GM21367 (cell line): Measurements from ENCODE around the gene TMEM181.
"Not testable (repeated sequence)": the region's sequence is repeated elsewhere in the genome, so short reads cannot be mapped to it uniquely, and the experiment has no call there.

Experiments used
- ATAC-seq: cut with Tn5 transposase; IDR thresholded peaks from one replicate; pipeline ENCODE4 v1.9.1; 2021; ENCODE audit not compliant: unreplicated experiment

The TMEM181 gene, protein sequence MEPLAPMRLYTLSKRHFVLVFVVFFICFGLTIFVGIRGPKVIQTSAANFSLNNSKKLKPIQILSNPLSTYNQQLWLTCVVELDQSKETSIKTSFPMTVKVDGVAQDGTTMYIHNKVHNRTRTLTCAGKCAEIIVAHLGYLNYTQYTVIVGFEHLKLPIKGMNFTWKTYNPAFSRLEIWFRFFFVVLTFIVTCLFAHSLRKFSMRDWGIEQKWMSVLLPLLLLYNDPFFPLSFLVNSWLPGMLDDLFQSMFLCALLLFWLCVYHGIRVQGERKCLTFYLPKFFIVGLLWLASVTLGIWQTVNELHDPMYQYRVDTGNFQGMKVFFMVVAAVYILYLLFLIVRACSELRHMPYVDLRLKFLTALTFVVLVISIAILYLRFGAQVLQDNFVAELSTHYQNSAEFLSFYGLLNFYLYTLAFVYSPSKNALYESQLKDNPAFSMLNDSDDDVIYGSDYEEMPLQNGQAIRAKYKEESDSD

DNA sequence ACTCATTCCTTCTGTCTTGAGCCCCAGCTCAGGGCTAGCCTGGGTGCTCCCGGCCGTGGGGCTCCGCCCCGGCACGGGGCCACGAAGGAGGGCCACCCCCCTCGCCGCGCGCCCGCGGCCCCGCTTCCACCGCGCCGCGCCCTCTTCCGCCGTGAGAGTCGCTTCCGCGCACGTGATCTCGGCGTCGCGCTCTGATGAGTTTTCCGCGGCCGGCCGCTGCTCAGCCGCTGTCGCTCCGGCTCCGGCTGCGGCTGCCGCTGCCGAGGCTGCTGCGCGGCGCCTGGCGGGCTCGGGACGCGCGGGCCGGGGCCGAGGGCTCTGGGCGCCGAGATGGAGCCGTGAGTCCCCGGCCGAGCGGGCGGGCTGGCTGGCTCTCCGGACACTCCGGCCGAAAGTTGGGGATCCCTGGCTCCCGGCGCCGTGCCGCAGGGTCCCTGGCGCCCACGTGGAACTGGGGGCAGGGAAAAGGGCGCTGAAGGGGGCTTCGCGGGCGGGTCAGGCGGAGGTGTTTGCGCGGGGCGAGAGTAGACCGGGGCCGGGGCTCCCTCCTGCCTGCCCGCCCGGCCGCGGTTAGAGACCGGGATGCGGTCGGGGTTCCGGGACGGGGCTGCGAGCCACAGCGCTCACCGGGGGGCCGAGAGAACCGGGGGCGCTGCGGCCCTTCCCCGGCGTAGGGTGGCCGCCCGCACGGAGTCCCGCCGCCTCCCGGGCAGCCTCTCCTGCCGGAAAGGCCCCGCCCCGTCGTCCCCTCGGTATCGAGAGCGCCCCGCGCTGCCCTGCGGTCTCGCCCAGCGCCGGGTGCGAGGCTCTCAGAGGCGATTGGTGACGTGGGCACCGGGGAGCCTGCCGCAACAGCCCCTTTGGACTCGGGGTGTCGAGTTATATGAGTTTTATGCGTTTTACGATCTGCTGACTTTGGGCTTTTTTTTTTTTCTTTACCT, at the start of gene TMEM181:
Gene TMEM181, plus strand, starts transcription at position 197 of the 941 bp plus-strand sequence. Its CDS starts 134 bp downstream, at position 331.
- peak; percentile 73 for ATAC-seq

DNA sequence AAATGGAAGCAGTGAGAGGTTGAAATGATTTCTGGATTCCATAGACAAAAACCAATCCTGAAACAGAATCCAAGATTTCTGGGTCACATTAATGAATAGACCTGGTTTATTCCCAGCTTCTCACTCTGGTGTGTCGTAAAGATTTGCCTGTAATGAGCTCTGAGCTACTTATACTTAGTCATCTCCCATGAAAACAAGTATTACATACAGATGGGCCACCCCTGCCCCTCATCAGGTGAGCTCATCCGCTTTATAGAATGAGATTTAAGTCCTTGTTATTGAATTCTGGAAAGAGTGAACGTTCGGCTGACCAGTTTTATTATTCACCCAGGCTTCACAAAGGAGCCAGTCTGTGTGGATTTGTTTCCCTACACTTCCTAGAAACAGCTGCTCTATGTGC, 47.1 kb upstream of the TMEM181 start:
- no peak for ATAC-seq

DNA sequence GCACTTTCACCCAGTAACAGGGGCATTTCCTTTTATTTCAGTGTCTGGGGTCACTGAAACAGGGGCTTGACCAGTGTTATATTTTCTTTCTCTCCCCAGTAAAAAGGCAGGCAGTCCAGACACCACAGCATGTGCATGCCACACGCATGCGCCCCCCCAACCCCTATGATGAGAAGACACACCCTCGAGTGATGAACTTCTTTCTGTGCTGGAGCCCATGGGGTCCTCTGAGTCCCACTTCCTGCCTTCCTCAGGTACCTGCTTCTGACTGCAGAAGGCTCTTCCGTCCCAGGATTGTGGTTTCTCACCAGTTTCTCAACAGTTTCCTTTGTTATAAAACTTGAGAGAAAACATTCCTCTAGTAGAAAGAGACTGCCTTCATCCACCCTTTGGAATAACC, 45.7 kb upstream of the TMEM181 start:
- no peak for ATAC-seq

DNA sequence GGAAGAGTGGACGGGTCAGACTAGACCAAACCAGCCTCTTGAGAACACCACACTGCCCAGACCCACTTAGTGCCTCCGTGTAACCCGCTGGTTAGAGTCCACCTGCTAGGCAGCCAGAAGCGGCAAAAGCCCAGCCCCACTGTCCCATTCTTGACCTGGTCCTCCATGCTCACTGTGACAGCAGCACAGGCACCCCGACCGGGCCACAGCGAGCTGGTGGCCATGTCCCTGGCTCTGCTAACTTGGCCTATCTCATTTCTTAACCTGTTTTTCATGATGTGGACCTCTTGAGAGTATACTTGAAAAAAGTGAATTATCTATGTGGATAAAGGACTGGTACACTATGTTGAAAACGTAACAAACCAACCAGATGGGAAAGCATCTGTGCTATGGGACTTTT, 44.9 kb upstream of the TMEM181 start:
- no peak for ATAC-seq

DNA sequence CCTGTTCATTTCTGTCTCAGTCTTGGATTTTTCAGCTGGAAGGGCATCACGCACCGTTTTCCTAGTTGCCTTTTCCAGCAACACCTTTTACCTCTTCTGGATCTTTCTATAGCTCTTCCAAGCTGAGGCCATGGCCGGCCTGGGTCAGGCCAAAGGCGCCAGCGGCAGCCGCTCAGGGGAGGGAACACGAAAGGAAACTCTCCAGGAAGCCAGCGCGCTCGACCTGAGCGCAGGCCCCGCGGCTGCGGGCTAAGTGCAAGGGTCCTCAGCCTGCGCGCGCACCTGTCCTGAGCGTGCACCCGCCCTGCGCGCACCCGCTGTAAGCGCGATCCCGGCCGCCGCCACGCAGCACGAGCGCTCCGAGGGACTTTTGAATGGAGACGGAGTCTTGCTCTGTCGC, 43.8 kb upstream of the TMEM181 start:
- ATAC-seq, result no peak

DNA sequence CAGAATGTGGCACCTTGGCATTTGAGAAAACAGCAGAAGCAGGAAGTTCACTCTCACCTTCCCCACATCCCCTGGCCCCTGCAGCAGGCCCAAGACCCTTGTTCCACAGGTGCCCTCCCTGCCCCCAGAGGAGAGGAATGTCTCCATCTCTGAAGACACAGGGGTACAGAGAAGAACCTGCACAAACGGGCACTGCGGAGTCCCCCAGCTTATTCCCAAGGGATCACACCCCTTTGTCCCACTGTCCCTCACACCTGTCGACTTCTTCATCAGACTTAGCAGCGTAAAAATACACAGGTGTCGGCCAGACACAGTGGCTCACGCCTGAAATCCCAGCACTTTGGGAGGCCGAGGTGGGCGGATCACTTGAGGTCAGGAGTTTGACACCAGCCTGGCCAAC, 42.9 kb upstream of the TMEM181 start:
- no peak for ATAC-seq

DNA sequence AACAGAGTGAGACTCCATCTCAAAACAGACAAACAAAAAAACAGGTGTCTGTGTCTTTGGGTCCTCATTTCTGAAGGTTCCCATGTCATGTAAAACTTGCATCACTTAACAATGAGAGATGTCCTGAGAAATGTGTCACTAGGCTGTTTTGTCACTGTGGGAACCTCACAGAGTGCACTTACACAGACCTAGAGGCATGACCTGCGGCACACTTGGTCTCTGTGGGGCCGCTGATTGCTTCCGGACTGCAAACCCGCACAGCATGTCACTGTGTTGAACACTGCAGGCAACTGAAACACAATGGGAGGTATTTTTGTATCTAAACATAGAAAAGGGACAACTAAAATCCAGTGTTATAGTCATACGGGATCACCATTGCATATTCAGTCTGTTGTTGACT, 42.3 kb upstream of the TMEM181 start:
- ATAC-seq, result no peak

DNA sequence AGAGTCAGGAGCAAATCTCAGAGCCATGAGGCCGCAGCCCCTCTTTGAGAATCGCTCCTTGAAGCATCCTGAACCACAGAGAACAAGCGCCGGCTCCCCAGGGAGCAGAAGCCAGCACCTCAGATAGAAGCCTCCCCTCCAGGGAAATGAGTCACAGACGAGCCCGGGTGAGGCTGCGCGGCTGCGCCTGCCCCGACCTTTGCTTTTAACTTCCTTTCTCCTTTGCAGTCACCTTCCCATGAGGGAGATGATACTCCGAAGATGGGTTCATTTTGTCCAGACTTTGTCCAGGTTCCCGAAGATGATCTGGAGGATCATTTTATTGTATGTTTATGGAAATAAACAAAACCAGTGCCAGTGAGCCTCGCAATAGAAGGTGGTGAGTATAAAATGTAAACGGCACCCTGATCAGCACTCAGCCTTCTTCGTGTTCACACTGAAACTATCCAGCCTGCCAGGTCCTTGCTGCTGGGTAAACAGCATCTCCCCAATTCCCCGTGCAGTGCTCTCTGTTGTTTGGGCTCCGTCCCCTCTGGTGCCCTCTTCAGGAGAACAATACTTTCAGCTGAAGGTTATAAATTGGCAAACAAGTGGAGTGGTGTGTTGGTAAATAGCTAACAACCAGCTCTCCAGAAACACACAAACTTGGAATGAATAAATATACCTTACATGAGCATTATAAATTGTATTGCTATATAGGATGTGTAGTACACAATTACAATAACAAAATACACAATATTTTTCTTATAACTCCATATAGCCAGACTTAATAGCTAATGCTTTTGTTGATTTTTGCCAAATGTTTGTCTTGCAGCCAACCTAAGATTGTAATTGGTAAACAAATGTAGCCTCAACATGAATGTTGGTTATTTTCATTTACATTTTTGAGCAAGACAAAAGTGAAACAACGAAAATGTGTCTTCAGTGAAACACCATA, 41.4 kb upstream of the TMEM181 start:
- peak; percentile 59 for ATAC-seq

DNA sequence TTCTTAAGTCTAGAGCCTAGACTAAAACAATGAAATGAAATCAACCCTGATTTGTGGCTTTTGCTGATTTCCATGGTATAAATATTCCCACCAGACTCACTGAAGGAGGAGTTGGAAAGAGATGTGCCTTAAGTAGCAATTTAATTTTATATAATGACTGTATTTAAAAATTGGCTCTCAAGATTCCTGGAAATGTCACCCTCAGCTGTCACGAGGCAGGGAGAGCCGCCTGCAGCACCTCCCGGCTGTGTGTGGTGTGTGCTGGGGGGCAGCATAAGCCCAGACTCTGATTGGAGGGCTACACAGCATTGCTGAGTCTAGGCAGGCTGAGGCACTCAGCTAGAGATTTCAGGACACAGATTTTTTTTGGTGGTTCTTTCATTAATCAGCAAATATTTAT, 40.6 kb upstream of the TMEM181 start:
- no peak for ATAC-seq

DNA sequence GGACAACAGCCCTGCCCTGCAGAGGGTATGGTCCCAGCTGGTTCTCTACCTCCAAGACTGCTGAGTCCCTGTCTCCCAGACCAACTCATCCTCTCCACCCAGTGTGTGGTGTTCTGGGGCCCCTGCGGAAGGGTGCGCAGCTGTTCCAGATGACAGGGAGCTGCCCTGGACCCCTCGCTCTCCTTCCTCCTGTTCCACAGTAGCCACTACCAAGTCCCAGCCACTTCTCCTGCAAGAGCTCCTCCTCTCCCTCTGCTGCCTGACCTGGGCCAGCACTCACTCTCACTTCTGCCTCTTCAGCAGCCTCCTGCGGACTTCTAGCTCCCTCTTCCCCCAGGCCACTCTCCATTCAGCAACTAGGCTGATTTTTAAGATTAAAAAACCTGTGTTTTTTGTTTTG, 40.1 kb upstream of the TMEM181 start:
- no peak for ATAC-seq

DNA sequence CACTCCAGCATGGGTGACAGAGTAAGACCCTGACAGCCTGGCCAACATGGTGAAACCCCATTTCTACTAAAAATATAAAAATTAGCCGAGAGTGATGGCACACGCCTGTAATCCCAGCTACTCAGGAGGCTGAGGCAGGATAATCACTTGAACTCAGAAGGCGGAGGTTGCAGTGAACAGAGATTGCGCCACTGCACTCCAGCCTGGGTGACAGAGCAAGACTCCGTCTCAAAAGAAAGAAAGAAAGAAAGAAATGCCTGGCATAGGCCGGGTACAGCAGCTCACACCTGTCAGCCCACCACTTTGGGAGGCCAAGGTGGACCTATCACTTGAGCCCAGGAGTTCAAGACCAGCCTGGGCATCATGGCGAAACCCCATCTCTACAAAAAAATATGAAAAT, 38.9 kb upstream of the TMEM181 start:
- ATAC-seq, result not testable (repeated sequence)

DNA sequence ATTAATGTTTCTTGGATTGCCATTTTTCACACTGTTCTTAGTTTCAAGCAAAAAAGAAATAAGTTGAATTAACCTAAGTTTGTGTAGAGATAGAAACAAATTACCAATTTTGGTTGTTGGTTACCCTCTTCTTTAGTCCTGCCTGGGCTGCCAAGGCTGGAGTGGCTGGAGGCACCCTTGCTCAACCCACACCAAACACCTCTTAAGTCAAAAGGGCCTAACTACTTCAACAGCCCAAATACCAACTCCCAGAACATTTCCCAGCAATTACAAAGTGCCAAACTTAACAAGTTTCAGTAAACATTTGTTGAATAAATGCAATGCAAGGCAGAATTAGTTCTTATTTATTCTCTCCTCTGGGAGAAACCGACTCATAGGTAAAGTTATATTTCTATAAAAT, 38.1 kb upstream of the TMEM181 start:
- ATAC-seq, result no peak

DNA sequence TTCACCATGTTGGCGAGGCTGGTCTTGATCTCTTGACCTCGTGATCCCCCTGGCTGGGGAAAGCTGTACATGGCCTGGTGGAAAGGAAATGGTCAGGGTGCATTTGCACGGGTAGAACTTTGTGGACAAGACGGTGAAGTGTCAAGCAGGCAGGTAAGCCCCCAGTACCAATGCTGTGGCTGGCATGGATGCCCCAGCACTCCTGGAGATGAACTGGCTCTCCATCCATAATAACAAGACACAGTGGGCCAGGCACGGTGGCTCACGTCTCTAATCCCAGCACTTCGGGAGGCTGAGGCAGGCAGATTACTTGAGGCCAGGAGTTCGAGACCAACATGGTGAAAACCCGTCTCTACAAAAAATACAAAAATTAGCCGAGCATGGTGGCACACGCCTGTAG, 37.3 kb upstream of the TMEM181 start:
- ATAC-seq, result no peak

DNA sequence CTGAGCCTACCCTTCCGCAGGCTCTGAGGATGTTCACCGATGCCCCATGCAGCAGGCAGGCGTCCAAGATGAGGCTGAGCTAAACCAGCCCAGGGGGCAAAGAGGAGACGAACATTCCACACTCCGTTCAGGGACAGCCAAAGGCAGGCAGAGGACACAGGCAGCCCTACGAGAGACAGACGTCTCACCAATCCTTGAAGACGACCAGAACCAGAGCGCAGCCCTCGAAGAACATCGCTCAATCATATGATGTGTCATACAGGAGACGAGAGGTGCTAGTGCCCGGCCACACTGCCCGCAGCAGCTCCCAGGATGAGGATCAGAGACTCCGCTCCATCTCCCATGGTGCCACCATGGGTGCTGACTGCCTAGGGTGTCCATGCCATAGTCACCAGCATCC, 35.6 kb upstream of the TMEM181 start:
- ATAC-seq, result no peak

DNA sequence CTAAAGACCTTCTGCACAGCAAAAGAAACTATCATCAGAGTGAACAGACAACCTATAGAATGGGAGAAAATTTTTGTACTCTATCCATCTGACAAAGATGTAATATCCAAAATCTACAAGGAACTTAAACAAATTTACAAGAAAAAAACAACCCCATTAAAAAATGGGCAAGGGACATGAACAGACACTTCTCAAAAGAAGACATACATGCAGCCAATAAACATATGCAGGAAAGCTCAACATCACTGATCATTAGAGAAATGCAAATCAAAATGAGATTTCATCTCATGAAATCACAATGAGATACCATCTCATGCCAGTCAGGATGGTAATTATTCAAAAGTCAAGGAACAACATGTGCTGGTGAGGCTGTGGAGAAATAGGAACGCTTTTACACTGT, 32.0 kb upstream of the TMEM181 start:
- ATAC-seq, result not testable (repeated sequence)

DNA sequence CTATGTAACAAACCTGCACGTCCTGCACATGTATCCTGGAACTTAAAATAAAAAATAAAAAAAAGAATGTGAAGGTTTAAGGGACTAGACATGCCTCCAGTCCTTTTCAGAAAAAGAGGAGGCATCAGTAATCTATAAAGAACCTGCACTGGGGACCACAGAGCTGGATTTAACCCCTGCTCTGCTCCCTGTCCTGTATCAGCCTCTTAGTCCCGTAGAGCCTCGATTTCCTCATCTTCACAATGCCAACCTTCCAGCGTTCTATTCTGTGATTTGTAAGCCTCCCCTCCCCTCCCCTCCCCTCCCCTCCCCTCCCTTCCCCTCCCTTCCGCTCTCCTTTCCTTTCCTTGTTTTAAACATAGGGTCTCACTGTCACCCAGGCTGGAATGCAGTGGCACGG, 31.1 kb upstream of the TMEM181 start:
- no peak for ATAC-seq

DNA sequence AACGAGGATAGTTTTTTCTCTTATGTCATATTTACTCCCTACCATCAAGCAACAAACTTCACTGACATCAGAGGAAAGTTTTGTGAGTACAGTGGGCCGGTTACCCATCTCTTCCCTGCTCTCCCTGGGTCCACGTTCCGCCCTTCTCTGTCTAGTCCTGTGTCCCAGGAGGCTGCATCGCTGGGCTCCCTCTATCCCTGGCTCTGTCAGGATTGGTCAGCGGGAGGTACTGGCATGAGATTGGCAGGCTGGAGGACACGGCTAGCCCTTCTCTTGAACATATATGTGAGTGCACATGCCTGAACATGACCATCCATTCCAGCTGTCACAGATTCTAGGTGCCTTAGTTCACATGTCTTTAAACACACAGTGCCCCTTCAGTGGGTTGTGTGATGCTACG, 30.3 kb upstream of the TMEM181 start:
- no peak for ATAC-seq

DNA sequence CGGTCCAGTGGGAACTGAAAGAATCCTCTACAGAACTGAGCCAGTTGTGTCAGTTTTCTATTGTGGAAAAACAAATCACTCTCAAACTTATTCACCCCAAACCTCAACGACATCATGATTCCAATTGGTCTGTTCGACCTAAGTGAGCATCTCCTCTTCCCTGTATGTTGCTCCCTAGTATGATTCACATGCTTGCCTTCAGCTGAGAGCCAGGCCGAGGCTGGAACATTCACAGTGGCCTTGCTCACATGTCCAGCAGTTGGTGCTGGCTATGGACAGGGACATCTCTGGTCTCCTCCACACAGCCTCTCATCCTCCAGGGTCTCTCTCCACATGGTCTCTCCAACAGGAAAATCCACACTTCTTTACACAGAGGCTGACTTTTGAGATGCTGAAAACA, 28.3 kb upstream of the TMEM181 start:
- no peak for ATAC-seq

DNA sequence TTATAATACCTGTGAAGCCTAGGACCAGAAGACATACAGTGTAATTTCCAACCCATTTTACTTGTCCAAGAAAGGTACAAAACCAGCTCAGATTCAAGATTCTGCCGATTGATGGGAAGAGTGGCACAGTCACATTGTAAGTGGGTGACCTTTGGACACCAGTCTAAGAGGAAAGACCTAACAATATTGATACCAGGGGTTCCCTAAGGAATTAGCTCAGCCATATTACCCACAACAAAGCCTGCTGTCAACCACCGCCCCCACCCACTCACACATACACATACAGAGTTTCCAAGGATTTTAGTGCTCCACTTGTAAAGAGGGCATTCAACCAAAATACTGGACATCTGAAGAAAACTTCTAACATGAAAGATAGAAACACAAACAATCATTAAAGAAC, 27.9 kb upstream of the TMEM181 start:
- ATAC-seq, result no peak

DNA sequence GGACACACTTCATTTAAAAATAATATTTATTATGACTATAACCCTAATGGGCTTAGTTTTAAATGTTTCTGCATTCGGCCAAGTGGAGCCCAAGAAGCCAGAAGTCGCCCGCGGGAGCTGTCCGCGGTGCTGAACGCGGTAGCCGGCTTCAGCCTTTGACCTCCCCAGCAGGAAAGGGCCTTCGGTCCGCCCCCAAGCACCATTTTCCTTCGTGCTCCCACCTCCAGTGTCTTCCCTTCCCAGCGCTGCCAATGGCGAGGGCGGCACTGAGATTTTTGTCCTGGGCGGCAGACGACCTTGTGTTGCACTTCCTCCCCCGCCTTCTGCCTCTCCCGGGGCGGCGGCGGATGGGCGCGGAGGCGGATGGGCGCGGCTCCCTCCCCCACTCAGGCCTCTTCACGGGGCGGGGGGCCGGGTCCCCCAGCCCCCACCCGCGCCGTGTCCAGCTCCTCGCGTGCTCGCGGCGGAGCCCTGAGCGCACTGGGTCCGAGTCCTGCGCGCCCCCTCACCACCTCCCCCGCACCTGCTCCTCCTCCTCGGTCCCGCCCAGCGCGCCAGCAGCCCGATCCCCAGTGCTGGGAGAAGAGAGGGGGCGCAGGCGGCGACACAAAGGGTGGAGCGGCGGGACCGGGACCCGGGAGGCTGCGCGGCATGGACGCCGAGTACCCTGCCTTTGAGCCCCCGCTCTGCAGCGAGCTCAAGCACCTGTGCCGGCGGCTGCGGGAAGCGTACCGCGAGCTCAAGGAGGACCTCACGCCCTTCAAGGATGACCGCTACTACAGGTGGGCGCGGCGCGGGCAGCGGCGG, 23.6 kb upstream of the TMEM181 start:
- ATAC-seq, result no peak
